MM.1S (cell line): ENCODE data around the gene TPCN2.
A peak's percentile ranks its signal among the peaks of the same experiment; 100 is the strongest.

Experiments used
- DNase-seq: peaks from one replicate; pipeline ENCODE4 v3.0.0-alpha.2; 2015
- H2AFZ ChIP-seq: fragments of 300-600 bp; sonication (generic); 2 replicates; pipeline ENCODE4 v1.6.0; 2016; ENCODE audit warnings: antibody characterized with exemption, low read length
- H3F3A ChIP-seq: fragments of 300-600 bp; sonication (generic); 2 replicates; pipeline ENCODE4 v1.6.1; 2016; ENCODE audit warnings: mild to moderate bottlenecking, antibody characterized with exemption, low read length, moderate library complexity, mixed read lengths; ENCODE audit not compliant: insufficient read depth
- H3K27ac ChIP-seq: fragments of 300-600 bp; sonication (generic); 2 replicates; pipeline ENCODE4 v1.5.1; 2016; ENCODE audit warnings: mild to moderate bottlenecking, low read length
- H3K27me3 ChIP-seq: fragments of 300-600 bp; sonication (generic); replicated peaks from 2 replicates; pipeline ENCODE4 v1.6.0; 2016; ENCODE audit warnings: low read length; ENCODE audit not compliant: insufficient read depth
- H3K36me3 ChIP-seq: fragments of 300-600 bp; sonication (generic); replicated peaks from 2 replicates; pipeline ENCODE4 v1.6.1; 2016; ENCODE audit warnings: mild to moderate bottlenecking, low read length, mixed read lengths; ENCODE audit not compliant: insufficient read depth
- H3K4me1 ChIP-seq: fragments of 300-600 bp; sonication (generic); 2 replicates; pipeline ENCODE4 v1.6.1; 2016; ENCODE audit warnings: low read length, mixed read lengths
- H3K4me2 ChIP-seq: fragments of 300-600 bp; sonication (generic); 2 replicates; pipeline ENCODE4 v1.6.0; 2016; ENCODE audit warnings: low read depth, low read length
- H3K4me3 ChIP-seq: fragments of 300-600 bp; sonication (generic); 2 replicates; pipeline ENCODE4 v1.5.1; 2016; ENCODE audit warnings: low read length, mixed read lengths
- H3K79me2 ChIP-seq: fragments of 300-600 bp; sonication (generic); 2 replicates; pipeline ENCODE4 v1.6.1; 2016; ENCODE audit warnings: mixed run types, low read length, mixed read lengths
- H3K9ac ChIP-seq: fragments of 300-600 bp; sonication (generic); 2 replicates; pipeline ENCODE4 v1.6.1; 2016; ENCODE audit warnings: low read length, mixed read lengths
- H3K9me2 ChIP-seq: fragments of 300-600 bp; sonication (generic); replicated peaks from 2 replicates; pipeline ENCODE4 v1.6.1; 2016; ENCODE audit warnings: mild to moderate bottlenecking, low read length, mixed read lengths; ENCODE audit not compliant: insufficient read depth
- H3K9me3 ChIP-seq: fragments of 300-600 bp; sonication (generic); replicated peaks from 2 replicates; pipeline ENCODE4 v1.6.1; 2016; ENCODE audit warnings: mild to moderate bottlenecking, low read length, mixed read lengths; ENCODE audit not compliant: insufficient read depth
- H4K20me1 ChIP-seq: fragments of 300-600 bp; sonication (generic); 2 replicates; pipeline ENCODE4 v1.6.1; 2016; ENCODE audit warnings: mild to moderate bottlenecking, low read length, moderate library complexity, mixed read lengths; ENCODE audit not compliant: insufficient read depth
- EZH2 ChIP-seq: fragments of 300-600 bp; sonication (generic); optimal IDR thresholded peaks from 2 replicates; pipeline ENCODE3; 2017; ENCODE audit warnings: low read depth, mild to moderate bottlenecking, antibody characterized with exemption, low read length, mixed read lengths
- EZH2phosphoT487 ChIP-seq: fragments of 300-600 bp; sonication (generic); IDR thresholded peaks from 2 replicates; pipeline ENCODE4 v1.6.1; 2018; ENCODE audit warnings: antibody characterized with exemption, low read length
- TF ChIP-seq, protein P1 (sequence below): fragments of 300-600 bp; sonication (generic); IDR thresholded peaks from 2 replicates; pipeline ENCODE4 v1.5.1; 2016; ENCODE audit warnings: antibody characterized with exemption, low read length, mixed read lengths

The TPCN2 gene

DNA sequence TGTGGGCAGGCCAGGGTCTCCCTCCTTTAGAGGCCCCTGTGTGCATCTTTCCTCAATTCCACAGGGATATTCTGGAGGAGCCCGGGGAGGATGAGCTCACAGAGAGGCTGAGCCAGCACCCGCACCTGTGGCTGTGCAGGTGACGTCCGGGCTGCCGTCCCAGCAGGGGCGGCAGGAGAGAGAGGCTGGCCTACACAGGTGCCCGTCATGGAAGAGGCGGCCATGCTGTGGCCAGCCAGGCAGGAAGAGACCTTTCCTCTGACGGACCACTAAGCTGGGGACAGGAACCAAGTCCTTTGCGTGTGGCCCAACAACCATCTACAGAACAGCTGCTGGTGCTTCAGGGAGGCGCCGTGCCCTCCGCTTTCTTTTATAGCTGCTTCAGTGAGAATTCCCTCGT is 39.1 kb downstream of the TPCN2 start:
- TF ChIP-seq, protein P1, sequence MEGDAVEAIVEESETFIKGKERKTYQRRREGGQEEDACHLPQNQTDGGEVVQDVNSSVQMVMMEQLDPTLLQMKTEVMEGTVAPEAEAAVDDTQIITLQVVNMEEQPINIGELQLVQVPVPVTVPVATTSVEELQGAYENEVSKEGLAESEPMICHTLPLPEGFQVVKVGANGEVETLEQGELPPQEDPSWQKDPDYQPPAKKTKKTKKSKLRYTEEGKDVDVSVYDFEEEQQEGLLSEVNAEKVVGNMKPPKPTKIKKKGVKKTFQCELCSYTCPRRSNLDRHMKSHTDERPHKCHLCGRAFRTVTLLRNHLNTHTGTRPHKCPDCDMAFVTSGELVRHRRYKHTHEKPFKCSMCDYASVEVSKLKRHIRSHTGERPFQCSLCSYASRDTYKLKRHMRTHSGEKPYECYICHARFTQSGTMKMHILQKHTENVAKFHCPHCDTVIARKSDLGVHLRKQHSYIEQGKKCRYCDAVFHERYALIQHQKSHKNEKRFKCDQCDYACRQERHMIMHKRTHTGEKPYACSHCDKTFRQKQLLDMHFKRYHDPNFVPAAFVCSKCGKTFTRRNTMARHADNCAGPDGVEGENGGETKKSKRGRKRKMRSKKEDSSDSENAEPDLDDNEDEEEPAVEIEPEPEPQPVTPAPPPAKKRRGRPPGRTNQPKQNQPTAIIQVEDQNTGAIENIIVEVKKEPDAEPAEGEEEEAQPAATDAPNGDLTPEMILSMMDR: no peak
- TF ChIP-seq EZH2 (no peak), EZH2phosphoT487 (no peak)
- H3K4me1 ChIP-seq: no peaks in the 10 kb centered on the region
- no peaks in the 10 kb centered on the region for H3F3A ChIP-seq
- no peak overlapping the region for H3K27ac ChIP-seq
- no peak overlapping the region for H3K9ac ChIP-seq
- no peak overlapping the region for H3K4me3 ChIP-seq
- no peaks in the 10 kb centered on the region for H3K79me2 ChIP-seq
- H4K20me1 ChIP-seq: no peaks in the 10 kb centered on the region
- no peaks in the 10 kb centered on the region for H3K9me2 ChIP-seq
- no peaks in the 10 kb centered on the region for H3K36me3 ChIP-seq
- H3K9me3 ChIP-seq: no peaks in the 10 kb centered on the region
- no peak overlapping the region for H2AFZ ChIP-seq
- H3K27me3 ChIP-seq: no peaks in the 10 kb centered on the region
- no peak for DNase-seq
- no peak overlapping the region for H3K4me2 ChIP-seq

DNA sequence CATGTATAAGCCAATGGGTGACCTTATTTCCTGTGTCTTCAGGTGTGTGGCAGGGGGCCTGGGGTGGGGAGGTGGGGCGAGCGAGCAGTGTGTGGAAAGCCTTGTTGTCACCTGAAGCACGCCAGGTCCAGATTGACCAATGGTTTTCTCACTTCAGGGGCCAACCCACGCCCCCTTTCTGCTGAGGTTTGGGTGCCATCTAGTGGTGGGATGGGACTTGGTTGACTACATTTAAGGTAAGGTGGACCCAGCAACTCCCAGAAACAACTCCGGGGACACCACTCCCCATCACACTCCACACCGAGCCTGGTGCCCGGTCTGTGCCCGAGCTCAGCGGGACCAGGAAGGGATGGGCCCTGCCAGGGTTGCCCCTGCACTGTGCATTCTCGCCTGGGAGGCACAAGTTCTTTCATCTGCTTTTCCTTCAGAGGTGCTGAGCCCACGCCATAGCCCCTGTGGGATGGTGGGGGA is 40.0 kb downstream of the TPCN2 start:
- Histone ChIP-seq H3K4me1 (no peaks in the 10 kb centered on the region), H3K4me2 (no peak overlapping the region), H4K20me1 (no peaks in the 10 kb centered on the region), H3K4me3 (no peak overlapping the region), H3K27ac (no peak overlapping the region), H2AFZ (no peak overlapping the region), H3K36me3 (no peaks in the 10 kb centered on the region), H3K9ac (no peak overlapping the region), H3K27me3 (no peaks in the 10 kb centered on the region), H3K9me3 (no peaks in the 10 kb centered on the region), H3F3A (no peaks in the 10 kb centered on the region), H3K9me2 (no peaks in the 10 kb centered on the region), H3K79me2 (no peaks in the 10 kb centered on the region)
- TF ChIP-seq EZH2 (no peak), EZH2phosphoT487 (no peak)
- TF ChIP-seq, protein P1: peak; percentile 69
- DNase-seq: peak; percentile 67

DNA sequence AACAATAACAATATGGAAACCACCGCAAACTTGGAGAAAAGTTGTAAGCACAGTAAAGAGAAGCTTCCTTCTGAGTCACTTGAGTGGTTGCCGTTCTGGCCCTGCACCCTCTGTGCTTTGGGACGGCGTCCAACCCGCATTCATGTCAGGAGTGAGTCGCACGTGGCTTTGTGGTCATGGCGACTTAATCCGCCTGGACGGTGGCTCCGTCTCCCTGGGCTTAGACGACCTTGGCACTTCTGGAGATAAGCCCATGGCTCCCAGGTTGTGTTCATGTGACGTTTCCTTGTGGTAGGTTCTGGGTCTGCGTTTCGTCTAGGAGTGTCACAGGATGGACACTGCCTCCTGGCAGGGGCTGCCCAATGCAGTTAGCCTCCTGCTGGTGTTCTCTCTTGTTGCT is 40.5 kb downstream of the TPCN2 start:
- H3K9me2 ChIP-seq: no peaks in the 10 kb centered on the region
- no peaks in the 10 kb centered on the region for H3F3A ChIP-seq
- no peaks in the 10 kb centered on the region for H3K4me1 ChIP-seq
- H3K9ac ChIP-seq: no peak overlapping the region
- H3K4me3 ChIP-seq: no peak overlapping the region
- no peaks in the 10 kb centered on the region for H4K20me1 ChIP-seq
- no peak overlapping the region for H3K4me2 ChIP-seq
- no peak overlapping the region for H2AFZ ChIP-seq
- no peak for DNase-seq
- no peaks in the 10 kb centered on the region for H3K36me3 ChIP-seq
- H3K27me3 ChIP-seq: no peaks in the 10 kb centered on the region
- no peak overlapping the region for H3K27ac ChIP-seq
- TF ChIP-seq EZH2 (no peak), EZH2phosphoT487 (no peak)
- TF ChIP-seq, protein P1: no peak
- H3K9me3 ChIP-seq: no peaks in the 10 kb centered on the region
- no peaks in the 10 kb centered on the region for H3K79me2 ChIP-seq
